H1 (cell line): Measurements from ENCODE around the gene FBXO8. TPM values are rescaled to one million over a fixed set of nuclear protein-coding genes. Genes with fewer than 3 reads are reported as not detected.
A peak's percentile ranks its signal among the peaks of the same experiment; 100 is the strongest.

ENCODE experiments used
- CTCF ChIA-PET: fragments of 300-600 bp; sonication (Branson Sonifier 250); formaldehyde crosslinking; loops from one replicate; lab custom pipeline; 2021; ENCODE audit not compliant: partially characterized antibody; lab: Charles Lee
- POLR2A ChIA-PET: fragments of 300-600 bp; sonication (Branson Sonifier 250); formaldehyde crosslinking; loops from one replicate; lab custom pipeline; 2021; ENCODE audit warnings: inconsistent platforms; ENCODE audit not compliant: partially characterized antibody; lab: Charles Lee
- DNase-seq, 2 experiments: peaks; one replicate each; pipeline versions ENCODE4 v3.0.0 to v3.0.0-alpha.2; 2010 to 2022; ENCODE audit warnings: low spot score in 2 of 2, low read depth in 1 of 2, mixed read lengths in 1 of 2
- FAIRE-seq: peaks from 2 replicates; lab custom pipeline; 2011; peaks lifted over from hg19 to GRCh38; lab: Jason Lieb, UNC
- H2AFZ ChIP-seq: 2 replicates; pipeline ENCODE4 v1.8.1; 2012; ENCODE audit warnings: low read length, inconsistent platforms
- H2AK5ac ChIP-seq: 2 replicates; pipeline ENCODE4 v1.6.1; 2013; ENCODE audit warnings: low read depth, low read length
- H2BK120ac ChIP-seq: replicated peaks from 2 replicates; pipeline ENCODE3; 2013; ENCODE audit warnings: low read depth, low read length, inconsistent platforms
- H2BK12ac ChIP-seq: 2 replicates; pipeline ENCODE4 v1.6.1; 2013; ENCODE audit warnings: low read depth, low read length
- H2BK15ac ChIP-seq: 2 replicates; pipeline ENCODE4 v1.6.1; 2013; ENCODE audit warnings: low read length
- H2BK20ac ChIP-seq: 2 replicates; pipeline ENCODE4 v1.6.1; 2013; ENCODE audit warnings: low read length
- H2BK5ac ChIP-seq: 2 replicates; pipeline ENCODE4 v1.6.1; 2013; ENCODE audit warnings: low read depth, low read length
- H3K14ac ChIP-seq: 2 replicates; pipeline ENCODE4 v1.6.1; 2013; ENCODE audit warnings: inconsistent platforms; ENCODE audit not compliant: insufficient read length
- H3K18ac ChIP-seq: 2 replicates; pipeline ENCODE4 v1.6.1; 2013; ENCODE audit warnings: low read length; ENCODE audit errors: extremely low read depth
- H3K23ac ChIP-seq: 2 replicates; pipeline ENCODE4 v1.6.1; 2013; ENCODE audit warnings: inconsistent platforms; ENCODE audit not compliant: insufficient read length
- H3K23me2 ChIP-seq: 2 replicates; pipeline ENCODE4 v1.6.1; 2013; ENCODE audit warnings: low read depth, low read length
- H3K27ac ChIP-seq: 2 replicates; pipeline ENCODE4 v1.6.1; 2011; ENCODE audit warnings: low read depth, low read length, inconsistent platforms
- H3K27me3 ChIP-seq, 4 experiments: replicated peaks in 1 of 4; 1 replicate in 1 of 4; 2 replicates in 3 of 4; pipeline versions ENCODE4 v1.6.1 to v1.8.1; 2011 to 2013; ENCODE audit warnings: low read length in 3 of 4, mild to moderate bottlenecking in 3 of 4, inconsistent platforms in 2 of 4, mixed read lengths in 2 of 4, moderate library complexity in 1 of 4; ENCODE audit not compliant: control insufficient read depth in 3 of 4, insufficient read depth in 3 of 4; ENCODE audit errors: extremely low read depth in 1 of 4
- H3K36me3 ChIP-seq, 4 experiments: 2 replicates each; pipeline versions ENCODE4 v1.6.1 to v1.8.1; 2011 to 2013; ENCODE audit warnings: mild to moderate bottlenecking in 4 of 4, low read length in 3 of 4, moderate library complexity in 2 of 4, control low read depth in 1 of 4, inconsistent platforms in 1 of 4; ENCODE audit not compliant: insufficient read depth in 4 of 4, control insufficient read depth in 2 of 4
- H3K4ac ChIP-seq: replicated peaks from 2 replicates; pipeline ENCODE3; 2013; ENCODE audit warnings: low read length, low read depth, mixed read lengths, inconsistent platforms; ENCODE audit not compliant: insufficient read length
- H3K4me1 ChIP-seq, 4 experiments: replicated peaks in 1 of 4; 1 replicate in 1 of 4; 2 replicates in 3 of 4; pipeline versions ENCODE4 v1.6.1 to v1.8.1; 2011 to 2013; ENCODE audit warnings: low read length in 3 of 4, inconsistent platforms in 2 of 4, mixed read lengths in 1 of 4; ENCODE audit not compliant: insufficient read depth in 4 of 4, control insufficient read depth in 3 of 4
- H3K4me2 ChIP-seq, 2 experiments: 2 replicates each; pipeline versions ENCODE4 v1.6.1 to v1.8.1; 2011 to 2013; ENCODE audit warnings: low read depth in 2 of 2, low read length in 2 of 2, control low read depth in 1 of 2, inconsistent platforms in 1 of 2, mild to moderate bottlenecking in 1 of 2; ENCODE audit not compliant: insufficient read depth in 1 of 2
- H3K4me3 ChIP-seq, 4 experiments: fragments of 200-600, 300-600 bp in 1 of 4; sonication (generic), shearing (Covaris generic), sonication (Bioruptor Twin) in 1 of 4; 2 replicates each; pipeline versions ENCODE4 v1.5.1 to v1.8.1; 2011 to 2016; ENCODE audit warnings: low read length in 4 of 4, low read depth in 3 of 4, control low read depth in 2 of 4, inconsistent platforms in 2 of 4, mild to moderate bottlenecking in 2 of 4, mixed read lengths in 1 of 4, moderate library complexity in 1 of 4; ENCODE audit not compliant: insufficient read depth in 2 of 4; ENCODE audit errors: extremely low read depth in 1 of 4
- H3K56ac ChIP-seq: replicated peaks from 2 replicates; pipeline ENCODE3; 2013; ENCODE audit warnings: low read depth, mild to moderate bottlenecking, mixed read lengths, low read length, inconsistent platforms; ENCODE audit not compliant: insufficient read length
- H3K79me1 ChIP-seq: 2 replicates; pipeline ENCODE4 v1.6.1; 2013; ENCODE audit warnings: low read depth, low read length, control low read depth
- H3K79me2 ChIP-seq, 2 experiments: 2 replicates each; pipeline versions ENCODE4 v1.6.1 to v1.8.1; 2012 to 2013; ENCODE audit warnings: low read length in 2 of 2, mild to moderate bottlenecking in 2 of 2, inconsistent platforms in 1 of 2; ENCODE audit not compliant: insufficient read depth in 2 of 2, control insufficient read depth in 1 of 2
- H3K9ac ChIP-seq, 4 experiments: replicated peaks in 1 of 4; 1 replicate in 1 of 4; 2 replicates in 3 of 4; pipeline versions ENCODE4 v1.6.1 to v1.8.1; 2011 to 2013; ENCODE audit warnings: low read depth in 3 of 4, low read length in 3 of 4, control low read depth in 2 of 4, mild to moderate bottlenecking in 2 of 4, moderate library complexity in 2 of 4, inconsistent platforms in 1 of 4; ENCODE audit errors: extremely low read depth in 1 of 4
- H3K9me3 ChIP-seq, 2 experiments: 2 replicates each; pipeline versions ENCODE4 v1.6.1 to v1.8.1; 2012 to 2013; ENCODE audit warnings: mild to moderate bottlenecking in 2 of 2, moderate library complexity in 2 of 2, control low read depth in 1 of 2, inconsistent platforms in 1 of 2, low read depth in 1 of 2, low read length in 1 of 2, mixed read lengths in 1 of 2; ENCODE audit not compliant: insufficient read depth in 2 of 2
- H4K20me1 ChIP-seq, 2 experiments: replicated peaks in 1 of 2; 2 replicates each; pipeline versions ENCODE3 to v1.8.1; 2011 to 2013; ENCODE audit warnings: inconsistent platforms in 2 of 2, low read length in 2 of 2, mild to moderate bottlenecking in 1 of 2; ENCODE audit not compliant: insufficient read depth in 2 of 2, control insufficient read depth in 1 of 2
- H4K5ac ChIP-seq: 2 replicates; pipeline ENCODE4 v1.6.1; 2013; ENCODE audit warnings: low read length, low read depth, mixed read lengths, inconsistent platforms; ENCODE audit not compliant: insufficient read length
- H4K8ac ChIP-seq: 2 replicates; pipeline ENCODE4 v1.8.0; 2013; ENCODE audit warnings: mild to moderate bottlenecking, moderate library complexity, low read length, inconsistent platforms; ENCODE audit not compliant: insufficient read depth; ENCODE audit errors: extremely low read depth
- H4K91ac ChIP-seq: replicated peaks from 2 replicates; pipeline ENCODE3; 2013; ENCODE audit warnings: low read length, mixed read lengths, inconsistent platforms; ENCODE audit not compliant: insufficient read length
- BCL11A ChIP-seq, 2 experiments: IDR thresholded peaks; one replicate each; pipeline ENCODE4 v1.6.1; 2011; ENCODE audit warnings: low read depth in 2 of 2, low read length in 2 of 2, mild to moderate bottlenecking in 2 of 2
- CHD2 ChIP-seq: IDR thresholded peaks from 2 replicates; pipeline ENCODE4 v1.6.1; 2012; ENCODE audit warnings: low read length, improper control_type of control experiment
- CTCF ChIP-seq, 3 experiments: IDR thresholded peaks; 1 replicate in 2 of 3; 2 replicates in 1 of 3; pipeline versions ENCODE4 v1.5.1 to v1.6.1; 2011; ENCODE audit warnings: low read length in 3 of 3, mild to moderate bottlenecking in 3 of 3, inconsistent platforms in 2 of 3, low read depth in 1 of 3, moderate library complexity in 1 of 3; ENCODE audit not compliant: insufficient read depth in 1 of 3; ENCODE audit errors: control extremely low read depth in 1 of 3
- HDAC6 ChIP-seq: IDR thresholded peaks from one replicate; pipeline ENCODE4 v1.7.1; 2012; ENCODE audit warnings: low read depth, mild to moderate bottlenecking, inconsistent platforms, low read length, moderate library complexity
- KDM1A ChIP-seq: fragments of 200-600, 300-600 bp; sonication (generic); IDR thresholded peaks from 2 replicates; pipeline ENCODE4 v1.7.1; 2016; ENCODE audit warnings: mild to moderate bottlenecking, low read length, borderline replicate concordance
- POLR2A ChIP-seq, 2 experiments: IDR thresholded peaks; 1 replicate in 1 of 2; 2 replicates in 1 of 2; pipeline ENCODE4 v1.6.1; 2011; ENCODE audit warnings: low read depth in 2 of 2, low read length in 2 of 2, mild to moderate bottlenecking in 2 of 2; ENCODE audit errors: control extremely low read depth in 1 of 2
- POLR2AphosphoS5 ChIP-seq: IDR thresholded peaks from 2 replicates; pipeline ENCODE4 v1.6.1; 2011; ENCODE audit warnings: low read depth, low read length
- RAD21 ChIP-seq, 2 experiments: IDR thresholded peaks in 1 of 2; conservative IDR thresholded peaks in 1 of 2; 2 replicates each; pipeline ENCODE4 v1.6.1; 2011; ENCODE audit warnings: low read depth in 2 of 2, low read length in 2 of 2, improper control_type of control experiment in 1 of 2, inconsistent platforms in 1 of 2, mild to moderate bottlenecking in 1 of 2, moderate library complexity in 1 of 2
- RXRA ChIP-seq: IDR thresholded peaks from 2 replicates; pipeline ENCODE4 v1.6.1; 2011; ENCODE audit warnings: low read depth, mild to moderate bottlenecking, low read length, moderate library complexity; ENCODE audit not compliant: insufficient read depth
- WGBS, 2 experiments: shearing (Covaris generic) in 1 of 2; methylation state at CpG; one replicate each; pipeline versions ENCODE4 v1.1.6 to v1.1.7; 2013 to 2015; ENCODE audit warnings: low lambda C conversion rate in 2 of 2, mixed read lengths in 2 of 2, inconsistent platforms in 1 of 2, low coverage in 1 of 2, missing lambda C conversion rate in 1 of 2; ENCODE audit not compliant: insufficient replicate concordance in 2 of 2, insufficient coverage in 1 of 2, insufficient read length in 1 of 2; ENCODE audit errors: extremely low coverage in 1 of 2, missing lambda C conversion rate in 1 of 2; 5-methylcytosine and 5-hydroxymethylcytosine counted together
- polyA plus RNA-seq, 7 experiments: library from polyadenylated mRNA; depleted of rRNA in 3 of 7; stranded (reverse) in 5 of 7; unstranded in 2 of 7; fragments of >200 nt in 5 of 7; fragments of 200-250 nt in 2 of 7; gene quantifications; 1 replicate in 5 of 7; 2 replicates in 1 of 7; 4 replicates in 1 of 7; pipeline versions ENCODE4 v1.2.1 to v1.2.3, GENCODE V29; 2011 to 2013; ENCODE audit warnings: missing spikeins in 2 of 7, mixed read lengths in 2 of 7
- total RNA-seq: library from RNA; stranded (reverse); fragmentation: NEBNext Ultra II Directional; extraction: Animal tissue kit (Norgen Biotek cat#: 25700); gene quantifications from 2 replicates; pipeline ENCODE4 v1.2.1, GENCODE V29; 2021

FBXO8 gene
- total and polyA plus RNA-seq, 2 of the 8 experiments (the other 6 are each of a cell fraction or from before 2014, with no cell fraction given) = 5.1 to 7.5 TPM

- H2BK5ac ChIP-seq = no peak overlapping the region
- H4K91ac ChIP-seq = no peak overlapping the region
- no peak overlapping the region for H3K23ac ChIP-seq
- H3K18ac ChIP-seq = no peak overlapping the region
- H2AFZ ChIP-seq = no peak overlapping the region
- H2BK20ac ChIP-seq = no peak overlapping the region
- H3K4ac ChIP-seq = no peak overlapping the region
- H3K79me2 ChIP-seq = no peaks in the 10 kb centered on the region
- DNase-seq = no peak
- no peak for FAIRE-seq
- H4K8ac ChIP-seq = no peak overlapping the region
- no peaks in the 10 kb centered on the region for H3K9me3 ChIP-seq
- no peaks in the 10 kb centered on the region for H4K20me1 ChIP-seq
- H2BK12ac ChIP-seq = no peak overlapping the region
- no peak overlapping the region for H3K4me2 ChIP-seq
- H2BK15ac ChIP-seq = no peak overlapping the region
- no peak overlapping the region for H3K14ac ChIP-seq
- H3K79me1 ChIP-seq = no peaks in the 10 kb centered on the region
- H3K36me3 ChIP-seq = peaks cover 0 to 10% (median 0%) of the 10 kb centered on the region in 4 experiments; a peak in 2 of 8 replicates
- H4K5ac ChIP-seq = no peak overlapping the region
- no peak overlapping the region for H2BK120ac ChIP-seq
- H2AK5ac ChIP-seq = no peak overlapping the region
- H3K56ac ChIP-seq = no peak overlapping the region
- no peaks in the 10 kb centered on the region for H3K4me1 ChIP-seq
- WGBS, 2 experiments = 89% methylated on average over 8 of the region's 8 CpGs; no CpG with 5 or more reads in 1 of the 2 experiments
- ChIA-PET CTCF (interaction anchor here (0.8 to 1.6 kb wide), 9 partner anchors 16 to 1062 kb away, joined by 3 to 8 read pairs (median 3); no protein-coding TSS in a partner anchor), POLR2A (no interaction called here)
- no peak overlapping the region for H3K4me3 ChIP-seq
- H3K9ac ChIP-seq = no peak overlapping the region
- H3K23me2 ChIP-seq = no peaks in the 10 kb centered on the region
- no peaks in the 10 kb centered on the region for H3K27me3 ChIP-seq
- H3K27ac ChIP-seq = no peak overlapping the region
- TF ChIP-seq HDAC6 (no peak), RXRA (no peak), BCL11A (IDR thresholded peaks at IDR 0.05; ENCODE audit: low read depth in 2 of 2, low read length in 2 of 2) (no peak), POLR2A (IDR thresholded peaks at IDR 0.05; ENCODE audit: control extremely low read depth in 1 of 2, low read depth in 2 of 2, low read length in 2 of 2) (no peak), CTCF (IDR thresholded peaks at IDR 0.05; ENCODE audit: control extremely low read depth in 1 of 3, insufficient read depth in 1 of 3, low read depth in 1 of 3, low read length in 3 of 3) (peak in 1 of 3 experiments; percentile 39; a peak in 2 of 4 replicates), RAD21 (IDR thresholded peaks at IDR 0.05 in 1 of 2, conservative IDR thresholded peaks at IDR 0.05 in 1 of 2; ENCODE audit: low read depth in 2 of 2, low read length in 2 of 2) (peak in 1 of 2 experiments; percentile 71; a peak in 3 of 4 replicates), KDM1A (no peak), POLR2AphosphoS5 (no peak), CHD2 (no peak)
Measured at GRCh38 chr4:174318829-174319764, 35.6 kb upstream of the FBXO8 start.
